HCT116 (cell line): ENCODE data around the gene TLR3.
A peak's percentile ranks its signal among the peaks of the same experiment; 100 is the strongest.

Experiments used
- CTCF ChIP-seq, 3 experiments: fragments of 200-600 bp in 1 of 3; sonication (generic) in 1 of 3; IDR thresholded peaks in 2 of 3; conservative IDR thresholded peaks in 1 of 3; 2 replicates each; pipeline ENCODE4 v1.5.1; 2012 to 2017; ENCODE audit warnings: low read depth in 2 of 3, low read length in 2 of 3, antibody characterized with exemption in 1 of 3, borderline replicate concordance in 1 of 3, control low read depth in 1 of 3, mild to moderate bottlenecking in 1 of 3, mixed read lengths in 1 of 3, mixed run types in 1 of 3, moderate library complexity in 1 of 3; ENCODE audit not compliant: insufficient read depth in 1 of 3
- REST ChIP-seq: IDR thresholded peaks from 2 replicates; pipeline ENCODE4 v1.6.1; 2012; ENCODE audit warnings: low read depth

GRCh38 chr4:186021461-186022167 lies 47.3 kb upstream of the TLR3 start:
- TF ChIP-seq CTCF (IDR thresholded peaks at IDR 0.05 in 2 of 3, conservative IDR thresholded peaks at IDR 0.05 in 1 of 3; ENCODE audit: borderline replicate concordance in 1 of 3, insufficient read depth in 1 of 3, low read depth in 2 of 3, low read length in 2 of 3) (peak; percentile 26 to 48 (median 43); a peak in 4 of 6 replicates), REST (no peak)
